SU-DHL-6 (cell line): ENCODE data around the gene PRDM7.
"Not testable (repeated sequence)": the region's sequence is repeated elsewhere in the genome, so short reads cannot be mapped to it uniquely, and the experiment has no call there.

ENCODE experiments used
- EZH2phosphoT487 ChIP-seq: fragments of 200-600 bp; sonication (generic), shearing (Covaris generic); conservative IDR thresholded peaks from 2 replicates; pipeline ENCODE4 v1.6.1; 2018; ENCODE audit warnings: mild to moderate bottlenecking, antibody characterized with exemption, low read length, moderate library complexity, mixed read lengths
- TF ChIP-seq, protein P1 (sequence below): fragments of 200-600 bp; sonication (generic); IDR thresholded peaks from one replicate; pipeline ENCODE4 v1.5.1; 2017; ENCODE audit warnings: antibody characterized with exemption, mild to moderate bottlenecking, low read length, moderate library complexity; ENCODE audit not compliant: insufficient read depth, poor library complexity, severe bottlenecking

DNA sequence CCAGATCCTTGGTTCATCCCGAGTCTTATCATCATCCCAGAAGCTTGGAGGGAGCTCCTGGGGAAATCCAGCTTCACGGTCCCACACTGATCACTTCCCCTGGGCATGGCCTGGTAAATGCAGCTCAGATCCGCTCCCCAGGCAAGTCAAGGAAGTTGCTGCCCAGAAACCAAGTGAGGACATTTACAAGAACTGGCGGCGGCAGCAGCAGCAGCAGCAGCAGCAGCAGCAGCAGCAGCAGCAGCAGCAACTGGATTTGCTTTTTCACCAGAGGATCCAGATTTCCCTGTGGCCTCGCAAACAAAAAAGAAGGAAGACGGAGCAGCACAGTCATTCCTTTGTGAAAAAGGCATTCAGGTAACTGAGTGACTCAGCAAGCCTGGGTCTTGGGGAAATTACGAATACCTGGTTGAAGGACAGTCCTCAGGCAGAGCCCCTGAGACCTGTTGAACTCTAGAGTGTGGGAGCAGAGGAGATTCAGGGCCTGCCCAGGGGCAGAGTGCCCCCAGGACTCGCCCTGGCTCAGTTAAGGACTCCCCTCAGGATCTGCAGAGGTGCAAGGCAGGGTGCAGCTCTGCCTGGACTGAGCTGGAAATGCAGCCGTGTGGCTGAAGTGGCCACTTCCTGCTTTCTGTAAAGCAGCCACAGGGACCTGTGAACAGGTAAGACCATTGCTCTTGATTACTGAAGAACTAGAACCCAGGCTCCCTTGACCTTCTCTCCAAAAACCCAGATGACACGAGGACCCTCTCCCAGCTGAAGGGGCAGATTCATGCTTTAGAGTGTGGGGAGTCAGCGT, 25.2 kb upstream of the PRDM7 start:
- TF ChIP-seq, protein P1, sequence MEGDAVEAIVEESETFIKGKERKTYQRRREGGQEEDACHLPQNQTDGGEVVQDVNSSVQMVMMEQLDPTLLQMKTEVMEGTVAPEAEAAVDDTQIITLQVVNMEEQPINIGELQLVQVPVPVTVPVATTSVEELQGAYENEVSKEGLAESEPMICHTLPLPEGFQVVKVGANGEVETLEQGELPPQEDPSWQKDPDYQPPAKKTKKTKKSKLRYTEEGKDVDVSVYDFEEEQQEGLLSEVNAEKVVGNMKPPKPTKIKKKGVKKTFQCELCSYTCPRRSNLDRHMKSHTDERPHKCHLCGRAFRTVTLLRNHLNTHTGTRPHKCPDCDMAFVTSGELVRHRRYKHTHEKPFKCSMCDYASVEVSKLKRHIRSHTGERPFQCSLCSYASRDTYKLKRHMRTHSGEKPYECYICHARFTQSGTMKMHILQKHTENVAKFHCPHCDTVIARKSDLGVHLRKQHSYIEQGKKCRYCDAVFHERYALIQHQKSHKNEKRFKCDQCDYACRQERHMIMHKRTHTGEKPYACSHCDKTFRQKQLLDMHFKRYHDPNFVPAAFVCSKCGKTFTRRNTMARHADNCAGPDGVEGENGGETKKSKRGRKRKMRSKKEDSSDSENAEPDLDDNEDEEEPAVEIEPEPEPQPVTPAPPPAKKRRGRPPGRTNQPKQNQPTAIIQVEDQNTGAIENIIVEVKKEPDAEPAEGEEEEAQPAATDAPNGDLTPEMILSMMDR, result not testable (repeated sequence)
- not testable (repeated sequence) for TF ChIP-seq EZH2phosphoT487
